GM18520 (cell line): ENCODE results near the gene LRRC3.
"Not testable (repeated sequence)": the region's sequence is repeated elsewhere in the genome, so short reads cannot be mapped to it uniquely, and the experiment has no call there.

Experiments
- ATAC-seq: cut with Tn5 transposase; IDR thresholded peaks from one replicate; pipeline ENCODE4 v1.9.1; 2021; ENCODE audit not compliant: unreplicated experiment

Gene LRRC3

DNA sequence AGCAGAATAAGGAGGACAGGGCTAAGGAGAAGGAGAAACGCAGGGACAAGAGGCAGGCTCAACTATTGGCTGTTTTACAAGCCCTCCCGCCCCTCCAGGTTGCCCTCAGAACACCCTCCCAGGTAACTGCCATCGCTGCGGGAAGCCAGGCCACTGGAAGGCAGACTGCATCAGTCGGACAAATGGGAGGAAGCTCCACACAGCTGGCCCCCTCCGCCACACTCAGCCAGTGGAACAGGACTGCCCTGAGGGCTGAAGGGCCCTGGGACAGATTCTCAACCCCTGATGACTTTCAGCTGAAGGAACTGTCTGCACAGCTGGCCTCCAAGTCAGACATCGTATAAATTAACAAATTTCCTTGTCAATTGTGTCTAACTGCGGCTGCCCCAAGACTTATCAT, 21.8 kb downstream of the LRRC3 start:
- no peak for ATAC-seq

- ATAC-seq: no peak
Observed at GRCh38 chr21:44477712-44478111, 22.4 kb downstream of the LRRC3 start.

- no peak for ATAC-seq
Observed at GRCh38 chr21:44478124-44478800, 23.0 kb downstream of the LRRC3 start.

DNA sequence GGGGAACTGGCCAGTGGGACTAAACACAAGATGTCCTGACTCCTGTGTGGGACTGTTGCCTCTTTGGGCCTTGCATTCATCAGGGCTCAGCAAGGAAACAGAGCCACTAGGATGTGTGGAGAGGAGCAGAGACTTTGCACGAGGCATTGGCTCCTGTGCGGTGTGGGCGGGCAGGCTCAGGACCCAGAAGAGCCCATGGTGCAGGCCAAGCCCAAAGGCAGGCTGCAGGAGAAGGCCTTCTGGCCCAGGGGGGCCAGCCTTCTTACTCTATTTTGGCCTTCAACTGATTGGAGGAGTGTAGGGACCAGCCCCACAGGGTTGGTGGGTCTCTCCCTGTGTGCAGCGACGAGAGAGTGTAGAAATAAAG, 23.5 kb downstream of the LRRC3 start:
- ATAC-seq: no peak

GRCh38 chr21:44479556-44480199, 24.4 kb downstream of the LRRC3 start:
- ATAC-seq: not testable (repeated sequence)

DNA sequence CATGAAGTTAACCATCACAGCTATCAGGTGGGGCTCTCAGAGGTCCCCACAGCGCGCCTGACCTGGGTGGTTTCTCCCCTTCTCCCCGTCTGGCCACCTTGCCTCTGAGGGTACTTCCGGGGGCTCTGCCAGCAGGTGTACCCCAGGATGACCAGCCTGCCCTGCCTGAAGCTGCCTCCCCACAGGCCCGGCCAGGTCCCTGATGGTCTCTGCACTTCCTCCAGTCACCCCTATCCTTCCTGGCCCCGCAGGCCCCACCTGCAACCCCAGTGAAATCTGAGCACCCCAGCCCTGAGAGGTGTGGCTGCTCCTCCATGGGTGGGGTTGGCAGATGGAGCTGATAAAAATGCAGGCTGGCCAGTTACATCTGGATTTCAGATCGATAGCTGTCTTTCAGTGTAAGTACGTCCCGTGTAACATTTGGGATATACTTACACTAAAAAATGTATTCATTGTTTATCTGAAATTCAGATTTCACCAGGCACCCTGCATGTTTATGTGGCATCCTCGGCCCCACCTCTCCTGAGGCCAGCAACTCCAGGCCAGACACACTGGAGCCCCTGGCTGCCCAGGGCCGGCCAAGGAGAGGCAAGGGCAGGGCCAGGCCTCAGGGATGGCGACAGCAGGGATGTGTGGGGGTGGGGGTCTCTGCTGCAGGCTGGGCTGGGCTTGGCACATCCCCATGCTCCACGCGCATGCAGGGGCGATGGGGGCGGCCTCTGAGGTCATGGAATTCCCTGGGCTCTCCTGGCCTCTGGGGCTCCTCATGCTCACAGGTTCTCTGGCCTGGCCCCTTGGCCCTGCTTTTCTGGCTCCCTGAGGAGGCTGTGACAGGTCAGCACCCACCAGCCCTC, 25.1 kb downstream of the LRRC3 start:
- ATAC-seq: no peak

GRCh38 chr21:44482581-44483287, 27.4 kb downstream of the LRRC3 start:
- ATAC-seq: no peak

DNA sequence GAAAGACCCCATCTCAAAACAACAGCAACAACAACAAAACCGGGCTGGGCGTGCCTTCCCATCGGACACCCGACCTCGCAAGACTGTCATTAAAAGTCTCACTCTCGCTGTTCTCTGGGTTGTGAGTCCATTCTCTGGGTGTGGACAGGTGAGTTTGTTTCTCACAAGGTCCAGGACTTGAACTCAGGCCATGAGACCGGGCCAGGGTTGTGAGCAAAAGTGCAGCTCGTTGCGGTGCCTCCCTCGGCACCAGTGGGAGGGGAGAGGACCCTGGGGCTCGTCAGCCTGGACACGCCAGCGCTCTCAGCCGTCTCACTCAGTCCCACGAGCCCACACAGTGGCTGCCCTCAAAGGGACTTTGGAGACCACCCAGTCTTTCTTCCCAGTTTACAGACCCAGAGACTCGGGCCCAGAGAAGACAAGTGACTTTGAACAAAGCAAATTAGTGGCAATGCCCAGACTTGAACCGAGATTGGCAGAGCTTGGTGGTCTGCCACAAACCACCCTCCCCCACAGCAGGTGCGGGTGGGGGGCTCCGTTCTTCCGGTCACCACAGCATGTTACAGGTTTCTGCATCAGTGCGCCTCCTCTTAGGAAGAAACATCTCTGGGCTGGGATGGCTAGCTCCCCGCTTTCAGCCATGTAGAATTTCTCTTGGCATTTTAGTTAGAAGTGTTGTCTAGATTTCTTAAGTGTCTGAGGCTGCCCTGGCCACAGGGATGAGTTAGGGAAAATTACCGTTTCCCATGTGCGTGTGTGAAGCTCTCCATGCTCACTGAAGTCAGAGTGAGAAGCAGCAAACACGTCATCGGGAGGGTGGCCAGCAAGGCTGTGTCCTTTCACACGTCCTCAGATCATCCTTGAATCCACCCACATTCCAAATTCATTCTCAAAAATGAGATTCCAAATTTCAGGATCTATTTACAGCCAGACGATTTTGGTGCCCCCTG, 28.3 kb downstream of the LRRC3 start:
- no peak for ATAC-seq

- ATAC-seq: no peak
Observed at GRCh38 chr21:44484498-44485253, 29.4 kb downstream of the LRRC3 start.

DNA sequence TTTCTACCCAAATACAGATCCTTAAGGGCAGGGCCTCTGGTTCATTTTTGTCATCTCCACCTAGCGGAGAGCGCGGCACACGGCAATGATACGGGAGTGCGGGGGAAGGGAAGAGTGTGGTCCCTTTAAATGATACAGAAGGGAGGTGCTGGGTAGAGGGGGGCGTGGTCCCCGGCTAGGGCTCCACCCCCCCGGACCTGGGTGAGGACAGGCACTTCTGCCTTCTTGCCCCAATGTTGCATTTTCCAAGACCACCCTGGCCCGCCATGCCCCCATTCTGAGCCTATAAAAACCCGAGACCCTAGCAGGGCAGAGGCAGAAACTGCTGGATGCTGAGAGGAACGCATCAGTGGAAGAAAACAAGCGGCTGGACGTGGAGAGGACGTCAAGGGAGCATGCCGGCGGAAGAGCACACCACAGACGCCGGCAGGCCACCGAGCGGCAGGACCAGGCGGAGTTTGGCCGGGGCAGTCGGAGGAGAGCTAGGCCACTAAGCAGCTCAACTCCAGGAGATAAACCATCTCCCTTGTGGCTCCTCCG, 30.0 kb downstream of the LRRC3 start:
- ATAC-seq: no peak

DNA sequence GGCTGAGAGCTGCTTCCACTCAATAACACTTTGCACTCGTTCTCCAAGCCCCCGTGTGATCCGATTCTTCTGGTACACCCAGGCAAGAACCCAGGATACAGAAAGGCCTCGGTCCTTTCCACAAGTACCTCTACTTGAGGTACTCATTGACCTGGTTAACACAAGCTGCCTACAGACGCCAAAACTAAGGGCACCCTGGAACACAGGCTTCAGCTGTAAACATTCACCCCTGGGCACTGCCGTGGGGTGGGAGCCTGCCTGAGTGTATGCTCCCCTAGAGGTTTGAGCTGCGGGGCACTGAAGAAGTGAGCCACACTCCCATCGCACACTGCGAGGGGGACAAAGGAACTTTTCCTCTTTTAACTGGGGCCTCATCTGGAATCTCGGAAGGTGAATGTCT, 30.5 kb downstream of the LRRC3 start:
- no peak for ATAC-seq

- no peak for ATAC-seq
Observed at GRCh38 chr21:44486302-44486701, 31.0 kb downstream of the LRRC3 start.

GRCh38 chr21:44487831-44488230, 32.5 kb downstream of the LRRC3 start:
- no peak for ATAC-seq

DNA sequence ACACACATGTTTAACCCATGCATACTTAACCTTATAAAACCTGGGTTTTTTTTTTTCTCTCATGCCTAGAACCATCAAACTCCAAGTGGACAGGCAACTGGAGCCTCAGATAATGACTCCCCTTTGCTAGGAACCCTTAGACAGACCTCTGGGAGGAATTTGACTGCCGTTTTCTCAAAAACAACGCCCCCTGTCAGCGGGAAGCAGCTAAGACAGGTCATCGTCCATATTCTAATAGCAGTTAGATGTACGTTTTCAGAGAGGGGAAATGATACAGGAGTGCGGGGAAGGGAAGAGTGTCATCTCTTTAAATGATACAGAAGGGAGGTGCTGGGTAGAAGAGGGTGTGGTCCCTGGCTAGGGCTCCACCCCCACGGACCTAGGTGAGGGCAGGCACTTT, 34.7 kb downstream of the LRRC3 start:
- no peak for ATAC-seq

- ATAC-seq: no peak
Observed at GRCh38 chr21:44490405-44490804, 35.1 kb downstream of the LRRC3 start.

DNA sequence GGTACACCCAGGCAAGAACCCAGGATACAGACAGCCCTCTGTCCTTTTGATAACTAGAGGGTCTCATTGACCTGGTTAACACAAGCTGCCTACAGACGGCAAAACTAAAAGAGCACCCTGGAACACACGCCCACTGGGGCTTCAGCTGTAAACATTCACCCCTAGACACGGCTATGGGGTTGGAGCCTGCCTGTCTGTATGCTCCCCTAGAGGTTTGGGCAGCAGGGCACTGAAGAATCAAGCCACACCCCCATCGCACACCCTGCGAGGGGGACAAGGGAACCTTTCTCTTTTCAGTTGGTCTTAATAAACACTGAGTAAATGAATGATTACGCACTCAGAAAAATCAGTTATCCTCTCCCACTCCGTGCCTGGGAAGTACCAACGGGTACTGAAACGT, 35.5 kb downstream of the LRRC3 start:
- no peak for ATAC-seq

DNA sequence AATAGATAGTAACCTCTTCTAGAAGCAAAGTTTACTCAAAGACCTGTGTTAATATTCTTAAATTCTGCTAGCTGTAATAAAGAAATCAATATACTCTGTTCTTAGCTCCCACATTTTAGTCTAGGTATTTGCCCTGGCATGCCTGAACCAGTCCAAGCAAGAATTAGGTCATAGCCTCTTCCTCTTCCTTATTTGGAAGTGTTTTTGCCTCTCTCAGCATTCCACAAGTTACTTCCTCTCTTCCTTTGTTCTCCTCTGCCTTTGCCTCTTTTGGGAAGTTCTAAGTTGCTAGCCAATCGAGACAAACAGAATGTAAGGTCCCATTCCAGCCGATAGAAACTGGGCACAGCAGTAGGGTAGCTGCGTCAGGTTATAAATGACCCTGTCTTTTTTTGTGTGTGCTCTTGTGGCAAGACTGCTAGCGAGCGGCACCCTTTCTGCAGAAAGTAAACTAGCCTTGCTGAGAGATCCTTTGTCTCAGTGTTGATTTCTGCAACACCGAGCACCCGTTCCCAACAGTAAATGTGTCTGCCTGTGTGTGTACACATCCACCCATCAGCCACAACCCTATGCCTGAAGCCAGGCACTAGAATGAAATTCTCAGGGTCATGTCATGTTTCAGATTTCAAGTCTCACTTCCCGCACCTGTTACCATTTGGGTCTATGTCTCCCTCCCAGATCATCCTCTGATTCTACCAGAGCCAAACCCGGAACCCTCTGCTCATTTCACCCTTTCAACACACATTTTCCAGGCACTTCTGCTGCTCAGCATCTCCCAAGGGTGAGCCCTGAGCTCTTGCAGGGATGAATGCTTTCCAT, 37.5 kb downstream of the LRRC3 start:
- ATAC-seq: no peak

DNA sequence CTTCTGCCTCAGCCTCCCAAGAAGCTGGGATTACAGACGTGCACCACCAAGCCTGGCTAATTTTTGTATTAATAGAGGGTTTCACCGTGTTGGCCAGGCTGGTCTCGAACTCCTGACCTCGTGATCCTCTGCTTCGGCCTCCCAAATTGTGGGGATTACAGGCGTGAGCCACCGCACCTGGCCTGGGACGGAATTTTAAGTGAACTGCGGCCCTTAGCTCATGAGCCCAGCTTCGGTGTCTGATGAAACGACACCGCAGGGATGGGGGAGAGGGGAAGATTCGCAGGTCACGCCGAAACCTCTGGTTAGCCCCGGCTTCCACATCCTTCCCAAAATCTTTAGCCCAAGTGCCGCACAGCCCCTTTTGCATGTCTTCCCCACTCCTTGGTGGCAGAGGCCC, 39.1 kb downstream of the LRRC3 start:
- ATAC-seq: no peak
